H1 (cell line): ENCODE results near the gene OS9. TPM values are rescaled to one million over a fixed set of nuclear protein-coding genes. Genes with fewer than 3 reads are reported as not detected.

ENCODE experiments used
- CBX8 ChIP-seq: fragments of 300-800, 300-1000 bp; sonication (generic); IDR thresholded peaks from 2 replicates; pipeline ENCODE4 v1.7.1; 2016; ENCODE audit warnings: low read depth, low read length, borderline replicate concordance
- CTBP2 ChIP-seq: IDR thresholded peaks from 2 replicates; pipeline ENCODE4 v1.7.0; 2011; ENCODE audit warnings: borderline replicate concordance, mild to moderate bottlenecking, moderate library complexity, mixed read lengths, low read length; ENCODE audit not compliant: insufficient read depth, insufficient read length
- FOSL1 ChIP-seq: IDR thresholded peaks from 2 replicates; pipeline ENCODE4 v1.6.1; 2011; ENCODE audit warnings: mild to moderate bottlenecking, low read depth, low read length, moderate library complexity; ENCODE audit not compliant: insufficient read depth
- GABPA ChIP-seq: IDR thresholded peaks from 2 replicates; pipeline ENCODE4 v1.6.1; 2011; ENCODE audit warnings: mild to moderate bottlenecking, low read length, moderate library complexity, borderline replicate concordance; ENCODE audit not compliant: insufficient read depth
- GTF2F1 ChIP-seq: IDR thresholded peaks from 2 replicates; pipeline ENCODE4 v1.6.1; 2012; ENCODE audit warnings: low read depth, low read length, improper control_type of control experiment, borderline replicate concordance
- KDM1A ChIP-seq: fragments of 200-600, 300-600 bp; sonication (generic); IDR thresholded peaks from 2 replicates; pipeline ENCODE4 v1.7.1; 2016; ENCODE audit warnings: mild to moderate bottlenecking, low read length, borderline replicate concordance
- NANOG ChIP-seq: IDR thresholded peaks from 2 replicates; pipeline ENCODE4 v1.6.1; 2011; ENCODE audit warnings: low read length, low read depth, mild to moderate bottlenecking, inconsistent platforms; ENCODE audit not compliant: insufficient read depth, poor library complexity, severe bottlenecking
- NRF1 ChIP-seq: IDR thresholded peaks from 2 replicates; pipeline ENCODE4 v1.6.1; 2011; ENCODE audit warnings: mild to moderate bottlenecking, low read depth, low read length, improper control_type of control experiment
- POLR2A ChIP-seq, 2 experiments: IDR thresholded peaks; 1 replicate in 1 of 2; 2 replicates in 1 of 2; pipeline ENCODE4 v1.6.1; 2011; ENCODE audit warnings: low read depth in 2 of 2, low read length in 2 of 2, mild to moderate bottlenecking in 2 of 2; ENCODE audit errors: control extremely low read depth in 1 of 2
- RAD21 ChIP-seq, 2 experiments: IDR thresholded peaks in 1 of 2; conservative IDR thresholded peaks in 1 of 2; 2 replicates each; pipeline ENCODE4 v1.6.1; 2011; ENCODE audit warnings: low read depth in 2 of 2, low read length in 2 of 2, improper control_type of control experiment in 1 of 2, inconsistent platforms in 1 of 2, mild to moderate bottlenecking in 1 of 2, moderate library complexity in 1 of 2
- RBBP5 ChIP-seq: IDR thresholded peaks from 2 replicates; pipeline ENCODE4 v1.7.1; 2012; ENCODE audit warnings: low read depth, mild to moderate bottlenecking, inconsistent platforms, low read length, moderate library complexity, borderline replicate concordance
- RFX5 ChIP-seq: IDR thresholded peaks from 2 replicates; pipeline ENCODE4 v1.6.1; 2011; ENCODE audit warnings: low read depth, low read length, improper control_type of control experiment, borderline replicate concordance
- RNF2 ChIP-seq: fragments of 200-900, 300-1000 bp; sonication (generic); IDR thresholded peaks from 2 replicates; pipeline ENCODE4 v1.7.1; 2016; ENCODE audit warnings: borderline replicate concordance, low read depth, mild to moderate bottlenecking, antibody characterized with exemption, low read length; ENCODE audit not compliant: poor library complexity, severe bottlenecking; ENCODE audit errors: missing control alignments
- SP1 ChIP-seq: IDR thresholded peaks from 2 replicates; pipeline ENCODE4 v1.6.1; 2011; ENCODE audit warnings: low read depth, low read length
- SP4 ChIP-seq: IDR thresholded peaks from 2 replicates; pipeline ENCODE4 v1.6.1; 2012; ENCODE audit warnings: low read length, inconsistent platforms
- SRF ChIP-seq: IDR thresholded peaks from 2 replicates; pipeline ENCODE4 v1.6.1; 2011; ENCODE audit warnings: mild to moderate bottlenecking, low read depth, low read length, moderate library complexity
- SUZ12 ChIP-seq: fragments of 200-600 bp; sonication (generic); IDR thresholded peaks from 2 replicates; pipeline ENCODE4 v1.6.1; 2012; ENCODE audit warnings: mild to moderate bottlenecking, inconsistent platforms, low read length, moderate library complexity, mixed read lengths
- TAF1 ChIP-seq: IDR thresholded peaks from 2 replicates; pipeline ENCODE4 v1.6.1; 2011; ENCODE audit warnings: mild to moderate bottlenecking, low read depth, low read length
- polyA plus RNA-seq, 7 experiments: library from polyadenylated mRNA; depleted of rRNA in 3 of 7; stranded (reverse) in 5 of 7; unstranded in 2 of 7; fragments of >200 nt in 5 of 7; fragments of 200-250 nt in 2 of 7; gene quantifications; 1 replicate in 5 of 7; 2 replicates in 1 of 7; 4 replicates in 1 of 7; pipeline versions ENCODE4 v1.2.1 to v1.2.3, GENCODE V29; 2011 to 2013; ENCODE audit warnings: missing spikeins in 2 of 7, mixed read lengths in 2 of 7
- total RNA-seq: library from RNA; stranded (reverse); fragmentation: NEBNext Ultra II Directional; extraction: Animal tissue kit (Norgen Biotek cat#: 25700); gene quantifications from 2 replicates; pipeline ENCODE4 v1.2.1, GENCODE V29; 2021
- TF ChIP-seq, protein P1 (sequence below): IDR thresholded peaks from 2 replicates; pipeline ENCODE4 v1.6.1; 2012; ENCODE audit warnings: inconsistent platforms
- TF ChIP-seq, protein P2 (sequence below): IDR thresholded peaks from 2 replicates; pipeline ENCODE4 v1.6.1; 2011; ENCODE audit warnings: low read length, improper control_type of control experiment

The OS9 gene
- total and polyA plus RNA-seq, 2 of the 8 experiments (the other 6 are each of a cell fraction or from before 2014, with no cell fraction given): 71.0 to 108 TPM

DNA sequence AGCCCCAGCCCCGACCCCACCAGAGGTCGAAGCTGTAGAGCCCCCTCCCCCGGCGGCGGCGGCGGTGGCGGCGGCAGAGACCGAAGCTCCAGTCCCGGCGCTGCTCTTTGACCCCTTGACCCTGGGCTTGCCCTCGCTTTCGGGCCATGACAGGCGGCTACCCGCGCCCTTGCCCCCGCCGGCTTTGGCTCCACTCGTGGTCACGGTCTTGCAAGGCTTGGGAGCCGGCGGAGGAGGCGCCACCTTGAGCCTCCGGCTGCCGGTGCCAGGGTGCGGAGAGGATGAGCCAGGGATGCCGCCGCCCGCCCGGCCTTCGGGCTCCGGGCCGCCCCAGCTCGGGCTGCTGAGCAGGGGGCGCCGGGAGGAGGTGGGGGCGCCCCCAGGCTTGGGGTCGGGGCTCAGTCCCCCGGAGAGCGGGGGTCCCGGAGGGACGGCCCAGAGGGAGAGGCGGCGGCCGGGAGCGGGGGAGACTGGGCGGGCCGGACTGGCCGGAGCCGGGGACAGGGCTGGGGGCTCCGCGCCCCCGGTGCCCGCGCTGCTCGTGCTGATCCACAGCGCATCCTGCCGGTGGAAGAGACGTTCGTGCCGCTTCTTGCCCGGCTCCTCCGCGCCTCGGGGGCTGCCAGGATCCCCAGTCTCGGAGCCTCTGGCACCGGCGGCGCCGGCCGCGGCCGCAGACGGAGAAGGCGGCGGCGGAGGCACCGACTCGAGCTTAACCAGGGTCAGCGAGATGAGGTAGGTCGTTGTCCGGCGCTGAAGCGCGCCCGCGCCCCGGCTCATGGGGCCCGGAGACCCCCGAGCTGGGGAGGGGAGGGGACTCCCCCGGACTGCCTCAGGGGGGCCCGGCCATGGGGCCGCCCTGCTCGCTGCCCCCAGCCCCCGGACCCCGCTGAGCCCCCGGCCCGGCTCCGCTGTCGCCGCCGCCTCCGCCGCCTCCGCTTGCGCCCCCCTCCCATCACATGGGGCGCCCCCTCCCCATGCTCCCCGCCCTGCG is 43.8 kb downstream of the OS9 start (continued):
- TF ChIP-seq, protein P1, sequence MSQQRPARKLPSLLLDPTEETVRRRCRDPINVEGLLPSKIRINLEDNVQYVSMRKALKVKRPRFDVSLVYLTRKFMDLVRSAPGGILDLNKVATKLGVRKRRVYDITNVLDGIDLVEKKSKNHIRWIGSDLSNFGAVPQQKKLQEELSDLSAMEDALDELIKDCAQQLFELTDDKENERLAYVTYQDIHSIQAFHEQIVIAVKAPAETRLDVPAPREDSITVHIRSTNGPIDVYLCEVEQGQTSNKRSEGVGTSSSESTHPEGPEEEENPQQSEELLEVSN: no peak
- TF ChIP-seq RNF2 (peak; percentile 2), GABPA (no peak), SP1 (no peak), CBX8 (no peak), POLR2A (IDR thresholded peaks at IDR 0.05; ENCODE audit: control extremely low read depth in 1 of 2, low read depth in 2 of 2, low read length in 2 of 2) (no peak), RFX5 (no peak), CTBP2 (no peak), KDM1A (no peak), NRF1 (no peak), SP4 (no peak), RAD21 (IDR thresholded peaks at IDR 0.05 in 1 of 2, conservative IDR thresholded peaks at IDR 0.05 in 1 of 2; ENCODE audit: low read depth in 2 of 2, low read length in 2 of 2) (peak; percentile 17 to 33; a peak in 2 of 4 replicates), SUZ12 (peak; percentile 74), TAF1 (no peak), GTF2F1 (no peak), SRF (no peak), NANOG (no peak), FOSL1 (no peak), RBBP5 (no peak; the same call in 1 of the 2 replicates)
- TF ChIP-seq, protein P2, sequence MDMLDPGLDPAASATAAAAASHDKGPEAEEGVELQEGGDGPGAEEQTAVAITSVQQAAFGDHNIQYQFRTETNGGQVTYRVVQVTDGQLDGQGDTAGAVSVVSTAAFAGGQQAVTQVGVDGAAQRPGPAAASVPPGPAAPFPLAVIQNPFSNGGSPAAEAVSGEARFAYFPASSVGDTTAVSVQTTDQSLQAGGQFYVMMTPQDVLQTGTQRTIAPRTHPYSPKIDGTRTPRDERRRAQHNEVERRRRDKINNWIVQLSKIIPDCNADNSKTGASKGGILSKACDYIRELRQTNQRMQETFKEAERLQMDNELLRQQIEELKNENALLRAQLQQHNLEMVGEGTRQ: no peak
